Measurements from ENCODE around the gene VWA8.
A peak's percentile ranks its signal among the peaks of the same experiment; 100 is the strongest.

The VWA8 gene

DNA sequence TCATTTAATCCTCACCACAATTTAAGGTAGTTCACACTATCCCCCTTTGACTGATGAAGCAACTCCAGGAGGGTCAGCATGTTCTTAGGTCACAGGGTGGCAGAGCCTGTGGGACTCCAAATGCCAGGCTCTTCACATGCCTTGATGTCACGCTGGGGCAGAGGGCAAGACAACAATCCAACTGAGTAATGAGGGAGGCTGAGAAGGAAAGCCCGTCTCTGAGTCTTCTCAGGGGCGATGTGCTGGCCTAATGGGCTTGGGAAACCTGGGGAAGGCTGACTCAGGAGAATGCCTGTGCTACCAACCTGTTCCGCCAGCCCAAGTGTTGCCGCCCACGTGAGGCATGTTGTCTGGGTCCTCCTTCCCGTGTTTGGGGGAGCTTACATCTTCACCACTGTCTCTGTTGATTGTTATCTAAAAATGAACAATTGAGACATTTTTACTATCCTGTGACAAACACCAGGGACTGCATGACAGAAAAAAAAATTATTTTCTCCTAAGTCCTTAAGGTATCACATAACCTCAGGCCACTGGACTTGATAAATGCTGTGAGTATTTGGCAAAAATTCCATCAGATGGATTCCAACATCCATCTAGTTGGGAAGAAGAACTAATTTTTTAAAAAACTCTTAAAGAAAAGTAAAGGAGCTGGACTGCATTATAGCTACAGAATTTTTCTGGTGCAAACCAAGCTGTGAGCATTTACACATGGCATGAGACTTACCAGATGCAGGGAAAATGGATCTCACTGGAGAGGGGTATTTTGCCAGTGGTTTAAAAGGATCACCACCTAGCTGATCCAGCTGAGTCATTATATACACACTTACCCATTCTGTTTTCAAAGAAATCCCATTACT, 346.0 kb downstream of the VWA8 start:
- TF ChIP-seq, protein P1, sequence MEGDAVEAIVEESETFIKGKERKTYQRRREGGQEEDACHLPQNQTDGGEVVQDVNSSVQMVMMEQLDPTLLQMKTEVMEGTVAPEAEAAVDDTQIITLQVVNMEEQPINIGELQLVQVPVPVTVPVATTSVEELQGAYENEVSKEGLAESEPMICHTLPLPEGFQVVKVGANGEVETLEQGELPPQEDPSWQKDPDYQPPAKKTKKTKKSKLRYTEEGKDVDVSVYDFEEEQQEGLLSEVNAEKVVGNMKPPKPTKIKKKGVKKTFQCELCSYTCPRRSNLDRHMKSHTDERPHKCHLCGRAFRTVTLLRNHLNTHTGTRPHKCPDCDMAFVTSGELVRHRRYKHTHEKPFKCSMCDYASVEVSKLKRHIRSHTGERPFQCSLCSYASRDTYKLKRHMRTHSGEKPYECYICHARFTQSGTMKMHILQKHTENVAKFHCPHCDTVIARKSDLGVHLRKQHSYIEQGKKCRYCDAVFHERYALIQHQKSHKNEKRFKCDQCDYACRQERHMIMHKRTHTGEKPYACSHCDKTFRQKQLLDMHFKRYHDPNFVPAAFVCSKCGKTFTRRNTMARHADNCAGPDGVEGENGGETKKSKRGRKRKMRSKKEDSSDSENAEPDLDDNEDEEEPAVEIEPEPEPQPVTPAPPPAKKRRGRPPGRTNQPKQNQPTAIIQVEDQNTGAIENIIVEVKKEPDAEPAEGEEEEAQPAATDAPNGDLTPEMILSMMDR (IDR thresholded peaks at IDR 0.05; ENCODE audit: poor library complexity, severe bottlenecking) = no peak
- DNase-seq (ENCODE audit: low spot score) = no peak

DNA sequence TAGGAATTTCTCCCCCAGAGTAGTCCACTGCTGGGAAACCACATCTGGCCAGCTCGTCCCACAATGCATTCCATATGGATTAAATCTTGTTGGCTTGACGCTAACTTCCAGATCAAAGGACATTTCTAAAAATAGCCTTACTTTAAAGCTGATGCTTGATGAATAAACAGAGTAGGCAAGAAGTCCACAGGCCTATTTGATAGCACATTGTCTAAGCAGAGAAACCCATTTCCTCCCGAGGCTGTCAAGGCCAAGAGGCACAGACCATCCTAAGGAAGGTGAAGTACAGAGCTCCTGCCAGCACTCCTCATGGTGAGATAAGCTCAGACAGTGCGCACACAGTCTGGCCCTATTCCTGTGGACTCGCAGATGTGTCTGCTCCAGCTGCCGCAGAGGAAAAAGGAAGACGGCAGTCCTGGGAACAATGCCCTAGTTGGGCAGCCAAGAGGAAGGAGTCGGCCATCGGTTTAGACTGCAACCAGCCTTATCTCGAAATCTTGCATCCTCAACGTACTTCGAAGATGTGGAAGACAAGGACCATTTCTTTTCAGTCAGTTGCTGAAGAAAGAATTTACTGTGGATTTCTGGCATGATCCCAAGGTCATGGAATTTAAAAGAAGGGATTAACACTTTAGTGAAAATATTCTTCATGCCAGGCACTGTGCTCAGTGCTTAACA, 346.8 kb downstream of the VWA8 start:
- H3K9me3 ChIP-seq (ENCODE audit: severe bottlenecking) = no peaks in the 10 kb centered on the region
- H3K27me3 ChIP-seq (ENCODE audit: insufficient read depth, poor library complexity, severe bottlenecking) = no peaks in the 10 kb centered on the region
- no peak overlapping the region for H3K4me3 ChIP-seq (ENCODE audit: severe bottlenecking)
- peaks cover 26% of the 10 kb centered on the region; the same call in 1 of the 2 replicates for H3K36me3 ChIP-seq (ENCODE audit: low read depth)
- peaks cover 34% of the 10 kb centered on the region for H3K4me1 ChIP-seq (ENCODE audit: insufficient read depth, poor library complexity, severe bottlenecking)
- DNase-seq (ENCODE audit: low spot score) = no peak
- peak; percentile 20; the same call in 1 of the 3 replicates for ATAC-seq (ENCODE audit: low read depth)
- TF ChIP-seq, protein P1 (IDR thresholded peaks at IDR 0.05; ENCODE audit: poor library complexity, severe bottlenecking) = no peak
- peak overlapping the region; percentile 29 for H3K27ac ChIP-seq (ENCODE audit: poor library complexity, severe bottlenecking)

More for the DNA sequence above, 346.0 kb downstream of the VWA8 start:
- Histone ChIP-seq H3K9me3 (ENCODE audit: severe bottlenecking) (no peaks in the 10 kb centered on the region), H3K27ac (ENCODE audit: poor library complexity, severe bottlenecking) (peak overlapping the region; percentile 29), H3K4me3 (ENCODE audit: severe bottlenecking) (no peak overlapping the region), H3K36me3 (ENCODE audit: low read depth) (peaks cover 20% of the 10 kb centered on the region; the same call in 1 of the 2 replicates), H3K27me3 (ENCODE audit: insufficient read depth, poor library complexity, severe bottlenecking) (no peaks in the 10 kb centered on the region), H3K4me1 (ENCODE audit: insufficient read depth, poor library complexity, severe bottlenecking) (peaks cover 29% of the 10 kb centered on the region)
- no peak for ATAC-seq (ENCODE audit: low read depth)

DNA sequence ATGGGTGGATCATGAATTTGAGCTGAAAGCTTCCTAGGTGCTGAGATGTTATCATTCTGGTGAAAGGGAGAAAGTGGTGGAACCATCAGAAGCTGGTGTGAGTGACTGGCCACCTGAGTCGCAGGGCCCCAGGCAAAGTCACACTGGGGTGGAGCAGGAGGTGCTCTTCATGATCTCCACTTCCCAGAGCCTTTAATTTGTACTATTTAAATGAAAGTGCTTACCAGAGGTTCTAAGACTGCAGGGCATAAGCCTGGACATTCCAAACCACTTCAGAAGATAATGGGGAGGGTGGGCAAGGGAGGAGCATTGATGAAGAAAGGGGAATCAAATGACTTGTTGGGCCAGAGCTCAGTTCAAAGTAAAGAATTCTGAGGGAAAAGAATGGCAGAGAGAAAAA, 347.4 kb downstream of the VWA8 start:
- TF ChIP-seq, protein P1 (IDR thresholded peaks at IDR 0.05; ENCODE audit: poor library complexity, severe bottlenecking) = no peak
- Histone ChIP-seq H3K9me3 (ENCODE audit: severe bottlenecking) (no peaks in the 10 kb centered on the region), H3K4me3 (ENCODE audit: severe bottlenecking) (no peak overlapping the region), H3K27me3 (ENCODE audit: insufficient read depth, poor library complexity, severe bottlenecking) (no peaks in the 10 kb centered on the region), H3K4me1 (ENCODE audit: insufficient read depth, poor library complexity, severe bottlenecking) (peaks cover 34% of the 10 kb centered on the region), H3K36me3 (ENCODE audit: low read depth) (peaks cover 30% of the 10 kb centered on the region; the same call in 1 of the 2 replicates), H3K27ac (ENCODE audit: poor library complexity, severe bottlenecking) (peak overlapping the region; percentile 29)
- ATAC-seq (ENCODE audit: low read depth) = no peak
- no peak for DNase-seq (ENCODE audit: low spot score)

DNA sequence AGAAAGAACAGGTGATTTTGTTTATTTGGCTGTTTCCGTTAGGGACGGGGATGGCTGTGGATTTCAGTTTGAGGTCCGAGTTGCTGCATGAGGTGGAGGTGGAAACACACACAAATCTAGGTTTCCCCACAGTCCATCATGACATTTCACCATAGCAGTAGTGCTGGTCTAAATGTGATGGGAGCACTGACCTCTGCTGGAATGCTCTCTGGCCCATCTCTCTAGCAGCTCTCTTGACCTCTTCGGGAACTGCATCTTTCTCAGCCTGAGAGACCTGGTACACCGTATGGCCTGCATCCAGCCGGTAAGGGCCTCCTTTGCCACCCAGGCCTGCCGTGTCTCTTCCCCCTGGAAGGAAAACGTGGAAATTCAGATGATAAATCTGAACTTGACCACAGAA, 349.5 kb downstream of the VWA8 start:
- no peak for DNase-seq (ENCODE audit: low spot score)

More for the DNA sequence above, 349.5 kb downstream of the VWA8 start:
- peak overlapping the region; percentile 95 for H3K27ac ChIP-seq (ENCODE audit: poor library complexity, severe bottlenecking)
- peaks cover 34% of the 10 kb centered on the region for H3K4me1 ChIP-seq (ENCODE audit: insufficient read depth, poor library complexity, severe bottlenecking)
- no peak for ATAC-seq (ENCODE audit: low read depth)
- no peak overlapping the region for H3K4me3 ChIP-seq (ENCODE audit: severe bottlenecking)
- no peaks in the 10 kb centered on the region for H3K9me3 ChIP-seq (ENCODE audit: severe bottlenecking)
- H3K36me3 ChIP-seq (ENCODE audit: low read depth) = peaks cover 30% of the 10 kb centered on the region; the same call in 1 of the 2 replicates
- no peaks in the 10 kb centered on the region for H3K27me3 ChIP-seq (ENCODE audit: insufficient read depth, poor library complexity, severe bottlenecking)
- TF ChIP-seq, protein P1 (IDR thresholded peaks at IDR 0.05; ENCODE audit: poor library complexity, severe bottlenecking) = no peak
